ENCODE results near the gene ZBTB7B. TPM values are rescaled to one million over a fixed set of nuclear protein-coding genes. Genes with fewer than 3 reads are reported as not detected.

Gene ZBTB7B
- total RNA-seq, 2 experiments from 2014 or later: 16.3 to 23.2 TPM

DNA sequence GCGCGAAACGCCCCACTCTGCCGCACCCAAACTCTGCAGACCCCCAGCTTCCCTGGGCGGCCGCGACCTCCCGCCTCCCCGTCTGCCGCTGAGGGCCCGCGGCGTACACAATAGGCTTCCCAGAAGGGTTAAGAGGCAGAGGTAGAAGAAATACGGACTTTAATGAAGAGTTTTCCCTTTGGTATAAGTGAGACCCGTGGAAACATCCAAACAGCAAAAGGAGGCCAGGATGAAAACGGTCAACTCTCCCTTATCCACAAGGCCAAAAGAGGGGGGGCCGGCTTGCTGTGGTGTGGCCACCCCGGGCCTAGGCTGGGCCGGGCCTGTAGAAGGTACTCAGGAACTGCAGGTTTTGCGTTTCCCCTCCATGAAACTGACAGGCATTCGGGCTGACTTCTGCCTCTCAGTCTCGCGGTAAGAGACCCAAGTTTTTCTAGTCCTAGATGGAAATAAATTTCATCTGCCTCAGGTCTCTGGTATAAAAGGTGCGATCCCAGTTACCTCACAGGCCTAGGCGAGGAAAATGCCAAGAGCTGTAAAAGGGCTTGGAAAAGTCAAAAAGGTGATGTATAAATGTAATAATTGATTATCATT is 40.3 kb upstream of the ZBTB7B start:
- no peaks in the 10 kb centered on the region for H3K9me2 ChIP-seq (ENCODE audit: insufficient read depth, low read length)
- DNase-seq (ENCODE audit: low spot score): peak; percentile 65
- TF ChIP-seq CTCF (conservative IDR thresholded peaks at IDR 0.05; ENCODE audit: low read length) (peak; percentile 5; the same call in 1 of the 2 replicates), EZH2phosphoT487 (IDR thresholded peaks at IDR 0.05; ENCODE audit: borderline replicate concordance, low read depth, low read length) (no peak)
- peaks cover 27% of the 10 kb centered on the region for H3K4me1 ChIP-seq (ENCODE audit: insufficient read depth, low read length, poor library complexity, severe bottlenecking)
- BruUV-seq (replicated peaks): TSS peak; percentile 85
- intact Hi-C loops (cut with micrococcal nuclease; ENCODE audit: unreplicated experiment): loop anchor here (5.0 kb wide), 1 partner anchor 100 kb away; the partner anchor contains the start of gene EFNA4
- H3K27ac ChIP-seq (ENCODE audit: low read depth, low read length, poor library complexity, severe bottlenecking): peak overlapping the region; percentile 77
- POLR2A ChIA-PET: interaction anchor here (1.5 kb wide), 1 partner anchor 21 kb away, joined by 4 read pairs; the partner anchor contains the start of gene FLAD1
- 0 out of 2 replicates have a peak, but pooled peaks cover 4% of the 10 kb centered on the region for H4K20me1 ChIP-seq (ENCODE audit: insufficient read depth, low read length)
- peaks cover 75% of the 10 kb centered on the region for H3K36me3 ChIP-seq (ENCODE audit: insufficient read depth, low read length)
- H2AFZ ChIP-seq (ENCODE audit: low read length): peak overlapping the region; percentile 61; the same call in 1 of the 2 replicates
- peaks cover 21% of the 10 kb centered on the region for H3K79me2 ChIP-seq (ENCODE audit: insufficient read depth, low read depth, low read length)
- CTCF ChIA-PET (ENCODE audit: unreplicated experiment): no interaction called here
- peak overlapping the region; percentile 82 for H3K4me3 ChIP-seq (ENCODE audit: low read depth, low read length, poor library complexity, severe bottlenecking)
- H3K4me2 ChIP-seq (ENCODE audit: low read length): peak overlapping the region; percentile 88
- H3K9me3 ChIP-seq (ENCODE audit: low read length): no peaks in the 10 kb centered on the region

GRCh38 chr1:154962795-154963330 is 39.7 kb upstream of the ZBTB7B start:
- Histone ChIP-seq H3K79me2 (ENCODE audit: insufficient read depth, low read depth, low read length) (peaks cover 21% of the 10 kb centered on the region), H2AFZ (ENCODE audit: low read length) (no peak overlapping the region), H3K9me3 (ENCODE audit: low read length) (no peaks in the 10 kb centered on the region), H4K20me1 (ENCODE audit: insufficient read depth, low read length) (0 out of 2 replicates have a peak, but pooled peaks cover 4% of the 10 kb centered on the region), H3K27ac (ENCODE audit: low read depth, low read length, poor library complexity, severe bottlenecking) (peak overlapping the region; percentile 77), H3K9me2 (ENCODE audit: insufficient read depth, low read length) (no peaks in the 10 kb centered on the region), H3K4me2 (ENCODE audit: low read length) (peak overlapping the region; percentile 88), H3K36me3 (ENCODE audit: insufficient read depth, low read length) (peaks cover 75% of the 10 kb centered on the region), H3K4me1 (ENCODE audit: insufficient read depth, low read length, poor library complexity, severe bottlenecking) (peaks cover 24% of the 10 kb centered on the region), H3K4me3 (ENCODE audit: low read depth, low read length, poor library complexity, severe bottlenecking) (peak overlapping the region; percentile 82)
- ChIA-PET CTCF (ENCODE audit: unreplicated experiment) (no interaction called here), POLR2A (no interaction called here)
- DNase-seq (ENCODE audit: low spot score): no peak
- BruUV-seq (replicated peaks): no TSS peak
- intact Hi-C loops (cut with micrococcal nuclease; ENCODE audit: unreplicated experiment): loop anchor here (5.0 kb wide), 1 partner anchor 99 kb away; the partner anchor contains the start of gene EFNA4
- TF ChIP-seq CTCF (conservative IDR thresholded peaks at IDR 0.05; ENCODE audit: low read length) (no peak), EZH2phosphoT487 (IDR thresholded peaks at IDR 0.05; ENCODE audit: borderline replicate concordance, low read depth, low read length) (no peak)

- intact Hi-C loops (cut with micrococcal nuclease; ENCODE audit: unreplicated experiment): loop anchor here (5.0 kb wide), 1 partner anchor 99 kb away; the partner anchor contains the start of gene EFNA4
- H3K4me2 ChIP-seq (ENCODE audit: low read length): no peak overlapping the region; the same call in 1 of the 2 replicates
- H3K9me3 ChIP-seq (ENCODE audit: low read length): no peaks in the 10 kb centered on the region
- TF ChIP-seq EZH2phosphoT487 (IDR thresholded peaks at IDR 0.05; ENCODE audit: borderline replicate concordance, low read depth, low read length) (no peak), CTCF (conservative IDR thresholded peaks at IDR 0.05; ENCODE audit: low read length) (no peak)
- H3K4me3 ChIP-seq (ENCODE audit: low read depth, low read length, poor library complexity, severe bottlenecking): no peak overlapping the region
- ChIA-PET CTCF (ENCODE audit: unreplicated experiment) (no interaction called here), POLR2A (no interaction called here)
- no peak overlapping the region for H3K27ac ChIP-seq (ENCODE audit: low read depth, low read length, poor library complexity, severe bottlenecking)
- H3K79me2 ChIP-seq (ENCODE audit: insufficient read depth, low read depth, low read length): peaks cover 21% of the 10 kb centered on the region
- no peak overlapping the region for H2AFZ ChIP-seq (ENCODE audit: low read length)
- no peaks in the 10 kb centered on the region for H3K9me2 ChIP-seq (ENCODE audit: insufficient read depth, low read length)
- DNase-seq (ENCODE audit: low spot score): no peak
- H4K20me1 ChIP-seq (ENCODE audit: insufficient read depth, low read length): 0 out of 2 replicates have a peak, but pooled peaks cover 4% of the 10 kb centered on the region
- peaks cover 74% of the 10 kb centered on the region for H3K36me3 ChIP-seq (ENCODE audit: insufficient read depth, low read length)
- peaks cover 19% of the 10 kb centered on the region for H3K4me1 ChIP-seq (ENCODE audit: insufficient read depth, low read length, poor library complexity, severe bottlenecking)
- BruUV-seq (replicated peaks): no TSS peak
These were observed 39.0 kb upstream of the ZBTB7B start for GRCh38 chr1:154963643-154964042.

All from OCI-LY7 (cell line).